HS-27A (cell line): Measurements from ENCODE around the gene NNAT.

Experiments
- DNase-seq: peaks from one replicate; pipeline ENCODE4 v3.0.0-alpha.2; 2012; ENCODE audit warnings: low read depth, missing footprints

Gene NNAT

DNA sequence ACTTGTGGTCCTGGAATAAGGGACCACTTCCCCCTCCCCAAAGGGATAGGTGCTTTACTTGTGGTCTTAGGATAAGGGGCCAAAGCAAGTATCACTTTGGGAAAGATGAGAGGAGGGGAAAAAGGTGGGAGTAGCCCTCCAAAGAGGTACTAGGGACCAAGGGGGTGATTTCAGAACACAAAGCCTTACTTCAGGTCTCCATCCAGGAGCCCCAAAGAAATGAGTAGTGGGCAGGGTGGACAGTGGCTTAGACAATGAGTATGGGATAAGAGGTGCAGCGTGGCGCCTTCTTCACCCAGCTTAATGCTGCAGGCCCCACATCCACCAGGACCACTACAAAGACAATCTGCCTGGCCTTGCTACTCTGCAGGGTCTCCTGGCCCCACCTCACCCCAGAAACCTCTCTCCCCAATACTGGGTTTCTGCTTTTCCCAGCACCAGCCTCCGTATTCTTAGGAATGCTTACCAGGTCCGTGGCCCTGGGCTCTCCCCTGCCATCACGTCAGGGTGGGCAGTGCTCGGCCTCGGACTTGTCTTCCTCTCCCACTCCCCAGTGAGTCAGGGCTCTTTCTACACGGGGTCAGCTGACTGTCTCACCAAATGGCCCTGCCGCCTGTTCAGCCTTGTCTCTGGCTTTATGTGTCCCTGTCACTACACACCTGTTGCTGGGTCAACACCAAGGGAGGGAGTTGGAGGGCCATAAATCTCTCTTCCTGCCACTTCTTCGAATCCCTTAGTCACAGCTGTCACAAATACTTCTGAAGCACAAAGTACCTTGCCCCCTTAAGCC lies 3.1 kb downstream of the NNAT start:
- no peak for DNase-seq

DNA sequence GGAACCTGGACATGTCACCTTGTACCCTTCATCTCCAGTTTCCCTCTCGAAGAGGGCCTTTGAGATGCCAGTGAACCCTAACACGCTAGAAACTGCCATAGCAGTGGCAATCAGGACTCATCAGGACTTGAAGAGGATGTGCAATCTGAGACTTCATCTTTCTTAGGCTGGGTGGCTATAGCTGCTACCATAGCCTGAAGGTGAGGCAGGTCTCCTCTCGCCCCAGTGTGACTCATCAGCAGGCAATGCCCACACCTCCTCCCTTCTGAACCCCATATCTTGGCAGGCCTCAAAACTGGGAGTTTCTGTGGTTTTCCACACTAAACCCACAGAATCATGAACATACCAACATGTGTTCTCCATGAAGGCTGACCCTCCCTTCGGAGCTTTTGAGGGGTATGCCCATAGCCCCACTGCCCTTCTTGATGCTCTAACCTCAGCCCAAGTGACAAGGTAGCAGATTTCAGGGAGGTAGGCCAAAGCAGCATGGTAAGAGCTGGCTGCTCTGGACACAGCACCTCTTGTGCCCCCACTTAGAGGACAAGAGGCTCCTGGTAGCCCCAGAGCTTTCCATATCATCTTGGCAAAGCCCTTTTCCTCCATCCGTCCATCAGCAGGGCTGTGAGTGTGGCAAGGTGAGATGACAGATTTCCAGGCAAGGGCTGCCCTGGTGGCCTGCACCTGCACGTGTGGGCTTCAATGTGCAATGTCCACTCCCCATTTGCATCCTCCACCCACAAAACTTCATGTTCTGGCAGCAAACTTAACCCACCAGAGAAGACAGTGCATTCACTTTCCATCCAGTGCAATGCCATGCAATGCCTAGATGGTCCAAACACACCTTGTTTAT lies 4.0 kb downstream of the NNAT start:
- no peak for DNase-seq

DNA sequence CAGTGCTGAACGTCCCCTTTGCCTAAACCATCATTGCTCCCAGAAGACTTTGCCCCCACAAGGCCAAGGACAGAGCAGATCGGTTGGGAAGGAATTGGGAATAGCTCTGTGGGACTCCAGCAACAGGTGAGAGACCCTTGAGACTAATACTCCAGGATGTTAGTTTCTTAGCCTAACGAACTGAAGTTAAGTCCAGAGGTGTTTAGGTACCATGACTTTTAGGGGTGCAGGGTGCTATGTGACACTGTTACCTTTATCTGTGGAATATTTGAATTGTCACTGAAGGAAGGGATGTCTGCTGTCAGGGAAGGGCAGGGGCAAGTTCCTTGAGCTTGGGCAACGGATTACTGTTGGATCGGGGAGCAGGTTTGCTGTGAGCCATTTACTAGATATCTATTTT lies 4.8 kb downstream of the NNAT start:
- DNase-seq, result no peak

DNA sequence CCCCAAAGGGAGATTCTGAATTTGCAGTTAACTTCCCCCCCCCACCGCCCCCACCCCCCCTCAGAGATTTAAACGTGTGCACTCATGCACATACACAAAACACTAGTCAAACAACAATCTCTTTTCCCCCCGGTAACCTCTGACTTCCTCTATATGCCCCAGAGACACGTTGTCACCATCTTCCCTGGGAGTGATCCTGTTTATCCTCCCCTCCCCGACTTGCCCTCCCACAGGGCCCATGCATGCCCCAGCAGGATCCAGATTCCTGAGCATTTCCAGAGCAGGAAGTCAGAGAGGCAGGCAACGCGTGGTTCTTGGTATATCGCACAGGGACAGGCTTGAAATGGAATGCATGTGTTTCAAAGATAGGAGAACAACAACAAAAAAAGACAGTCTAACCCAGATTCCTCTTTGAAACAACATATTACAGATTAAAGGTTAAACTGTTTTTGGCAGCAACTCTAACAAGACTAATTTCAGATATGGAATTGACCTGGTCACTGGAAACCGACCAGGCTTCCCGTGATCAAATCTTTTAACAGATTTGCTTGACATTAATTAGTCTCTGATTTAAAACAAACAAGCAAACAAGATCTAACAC lies 5.3 kb downstream of the NNAT start:
- no peak for DNase-seq

DNA sequence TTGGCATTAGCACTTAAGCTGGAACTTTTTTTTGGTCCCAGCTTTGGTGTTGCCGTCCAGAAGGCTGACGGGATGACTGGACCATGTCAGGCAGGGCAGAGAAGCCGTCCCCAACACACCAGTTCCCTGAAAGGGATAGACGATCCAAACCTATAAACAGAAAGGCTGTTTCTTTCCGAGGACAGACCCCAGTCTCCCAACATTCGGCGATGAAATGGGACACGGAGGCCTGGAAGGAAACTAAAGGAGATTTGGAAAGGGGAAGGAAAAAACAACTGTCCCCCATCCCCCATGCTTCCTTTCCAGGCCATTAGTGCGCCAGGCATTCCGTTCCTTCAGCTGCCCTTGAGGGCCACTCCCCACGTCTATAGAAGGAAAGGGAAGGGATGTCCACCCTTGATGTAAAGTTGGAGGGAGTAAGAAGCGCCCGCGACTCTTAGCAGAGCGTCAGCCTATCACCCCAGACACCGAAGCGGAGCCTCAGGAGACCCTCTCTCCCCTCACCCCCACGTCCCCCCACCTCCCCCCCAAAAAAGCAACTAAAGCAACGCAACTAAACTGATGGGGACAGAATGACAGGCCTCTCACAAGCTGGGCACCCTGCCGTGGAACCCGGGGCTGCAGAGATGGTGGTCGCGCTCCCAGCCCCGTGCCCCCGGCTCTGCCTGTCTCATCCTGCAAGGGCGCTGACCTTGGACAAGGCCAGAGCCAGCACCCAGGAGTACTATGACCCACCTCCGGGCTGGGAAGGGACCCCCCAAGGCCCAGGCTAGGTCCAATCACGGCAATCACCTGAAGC lies 6.0 kb downstream of the NNAT start:
- DNase-seq, result no peak

DNA sequence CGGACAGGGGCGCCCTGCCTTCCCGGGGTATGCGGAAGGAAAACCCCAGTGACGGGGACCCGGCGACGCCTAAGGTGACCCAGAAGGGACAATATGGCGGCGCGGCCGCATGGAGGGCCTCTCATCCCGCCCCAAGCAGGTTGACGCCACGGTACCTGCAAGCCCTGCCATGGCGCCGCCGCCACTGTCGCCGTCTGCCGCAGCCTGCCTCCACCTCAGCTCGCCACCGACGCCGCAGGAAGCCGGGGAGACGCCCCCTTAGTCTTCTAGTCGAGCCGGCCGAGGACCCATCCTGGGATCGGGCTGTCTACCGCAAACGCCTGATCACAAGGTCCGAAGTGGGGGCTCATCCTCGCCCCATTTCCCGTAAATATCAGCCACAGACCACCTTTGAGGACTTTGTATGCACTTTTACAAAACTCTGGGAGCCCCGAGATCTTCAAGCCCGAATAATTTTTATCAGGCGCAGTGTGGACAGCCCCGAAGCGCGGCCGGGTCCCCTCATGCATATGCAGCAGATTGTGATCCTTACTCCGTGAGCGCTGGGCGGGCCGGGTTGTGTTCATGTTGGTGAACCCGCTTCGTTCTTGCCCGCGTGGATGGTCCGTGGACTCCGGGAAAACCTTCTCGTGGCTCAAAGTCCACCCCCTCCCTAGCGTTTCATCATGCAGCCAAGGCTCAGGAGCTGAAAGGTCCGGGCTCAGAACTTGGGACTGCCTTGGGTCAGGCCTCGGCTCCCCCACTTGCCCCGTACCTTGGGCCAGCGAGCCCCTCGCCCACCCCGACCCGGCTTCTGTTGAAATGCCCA lies 6.8 kb downstream of the NNAT start, which contains the start of gene BLCAP:
Gene BLCAP (minus strand): TSS at position 239 of the 808 bp plus-strand sequence. CDS start 8,702 bp downstream, outside the sequence.
- DNase-seq, result peak; percentile 83

DNA sequence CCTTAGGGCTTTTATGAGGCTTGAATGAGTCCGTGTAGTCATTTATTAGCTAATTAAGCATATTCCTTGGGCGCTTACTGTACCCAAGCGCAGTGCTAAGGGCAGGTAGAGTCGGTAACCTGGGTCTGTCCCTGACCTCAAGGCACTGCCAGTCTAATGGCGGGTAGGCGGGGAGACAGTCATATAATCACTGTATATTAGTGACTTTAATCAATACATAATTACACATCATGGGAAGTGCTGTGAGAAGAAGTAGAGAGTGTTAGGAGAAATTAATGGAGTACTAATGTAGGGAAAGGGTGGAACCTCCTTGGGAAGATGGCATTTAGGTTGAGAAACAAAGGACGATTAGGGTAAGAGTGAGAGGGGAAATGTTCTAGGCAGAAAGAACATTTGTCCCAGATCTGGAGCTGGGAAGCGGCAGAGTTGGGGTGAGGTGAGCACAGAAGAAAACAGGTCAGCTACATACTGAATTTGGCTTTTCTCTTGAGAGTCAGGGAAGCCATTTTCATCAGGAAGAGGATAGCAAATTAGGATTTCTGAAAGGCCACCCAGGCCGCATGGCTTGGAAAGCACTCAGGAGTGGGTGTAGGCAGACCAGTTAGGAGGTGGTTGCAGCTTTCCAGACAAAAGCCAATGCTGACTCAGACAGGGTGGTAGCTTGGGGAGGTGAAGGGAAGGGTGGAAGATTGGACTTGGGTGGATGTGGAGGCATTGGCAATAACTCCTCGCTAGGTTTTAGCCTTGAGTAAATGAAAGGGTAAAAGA lies 7.6 kb downstream of the NNAT start:
- DNase-seq, result no peak

DNA sequence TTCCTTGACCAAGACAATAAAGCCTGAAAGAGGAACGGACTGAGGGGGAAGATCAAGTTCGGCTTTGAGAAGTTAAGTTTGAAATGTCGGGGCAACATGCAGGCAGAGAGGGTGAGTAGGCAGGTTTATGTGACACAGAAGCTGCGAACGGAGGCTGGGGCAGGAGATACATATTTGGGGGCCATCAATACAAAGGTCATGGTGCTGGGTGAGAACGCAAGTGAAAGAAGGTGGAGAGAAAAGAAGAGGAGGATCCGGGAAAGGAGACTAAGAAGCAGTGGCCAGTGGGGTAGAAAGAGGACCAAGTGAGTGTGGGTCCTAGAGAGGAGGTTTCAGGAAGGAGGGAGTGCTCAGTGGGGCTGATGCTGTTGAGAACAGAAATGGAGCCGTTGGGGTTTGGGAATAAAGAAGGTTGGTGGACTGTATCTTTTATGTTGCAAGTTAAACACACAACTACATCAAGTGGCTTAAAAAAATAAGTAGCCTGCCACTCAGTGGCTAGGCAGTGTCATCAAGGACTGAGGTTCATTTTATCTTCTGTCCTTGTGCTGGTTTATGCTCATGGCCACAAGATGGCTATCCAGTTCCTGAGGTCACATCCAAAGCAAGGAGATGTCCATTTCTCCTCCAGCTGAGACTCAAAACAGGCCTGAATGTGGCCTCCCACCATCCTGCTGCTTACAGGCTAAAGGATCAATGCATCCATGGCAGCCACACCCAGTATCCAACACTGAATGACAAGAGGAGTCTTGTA lies 8.3 kb downstream of the NNAT start:
- DNase-seq, result no peak

DNA sequence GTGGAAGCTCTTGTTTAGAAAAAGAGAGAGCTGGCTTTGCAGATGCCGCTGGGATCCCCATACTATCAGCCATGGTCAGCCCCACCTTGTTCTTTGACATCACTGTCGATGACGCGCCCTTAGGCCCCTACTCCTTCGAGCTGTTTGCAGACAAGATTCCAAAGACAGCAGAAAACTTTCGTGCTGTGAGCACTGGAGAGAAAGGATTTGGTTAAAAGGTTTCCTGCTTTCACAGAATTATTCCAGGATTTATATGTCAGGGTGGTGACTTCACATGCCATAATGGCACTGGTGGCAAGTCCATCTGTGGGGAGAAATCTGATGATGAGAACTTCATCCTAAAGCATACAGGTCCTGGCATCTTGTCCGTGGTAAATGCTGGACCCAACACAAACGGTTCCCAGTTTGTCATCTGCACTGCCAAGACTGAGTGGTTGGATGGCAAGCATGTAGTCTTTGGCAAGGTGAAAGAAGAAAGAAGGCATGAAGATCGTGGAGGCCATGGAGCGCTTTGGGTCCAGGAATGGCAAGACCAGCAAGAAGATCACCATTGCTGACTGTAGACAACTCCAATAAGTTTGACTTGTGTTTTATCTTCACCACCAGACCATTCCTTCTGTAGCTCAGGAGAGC lies 9.0 kb downstream of the NNAT start:
- no peak for DNase-seq

DNA sequence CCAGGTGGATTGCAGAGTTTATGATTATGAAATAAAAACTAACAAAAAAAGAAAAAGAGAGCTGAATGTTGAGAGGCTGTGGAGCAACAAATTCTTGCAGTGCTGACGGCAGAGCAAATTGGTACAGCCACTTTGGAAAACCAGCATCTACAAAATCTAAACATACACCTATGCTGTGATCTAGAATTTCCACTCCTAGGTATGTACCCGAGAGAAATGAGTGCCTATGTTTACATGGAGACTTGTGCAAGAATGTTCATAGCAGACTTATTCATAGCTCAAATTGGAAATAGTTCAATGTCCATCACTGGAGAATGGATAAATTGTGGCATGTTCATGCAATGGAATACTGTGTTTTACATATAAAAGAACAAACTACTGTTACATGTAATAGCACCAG lies 9.6 kb downstream of the NNAT start:
- no peak for DNase-seq

DNA sequence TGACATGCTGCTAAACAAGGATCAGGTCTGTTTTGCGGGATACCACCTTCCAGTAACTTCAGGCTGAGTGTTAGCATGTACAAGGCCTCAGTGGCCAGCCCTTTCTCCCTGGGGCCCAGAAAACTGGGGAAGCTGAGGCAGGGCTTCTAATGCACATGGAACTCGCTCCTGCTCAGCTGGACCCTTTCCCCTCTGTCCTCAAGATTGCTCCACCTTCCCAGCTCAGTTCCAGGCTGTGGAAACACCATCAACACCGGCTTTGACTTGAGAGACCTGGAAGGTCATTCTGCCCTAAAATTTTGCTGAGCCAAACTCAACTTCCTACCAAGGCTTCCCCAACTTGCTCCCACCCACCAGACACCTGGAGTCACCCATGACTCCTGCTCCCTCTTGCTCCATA lies 10.8 kb downstream of the NNAT start:
- DNase-seq, result no peak

DNA sequence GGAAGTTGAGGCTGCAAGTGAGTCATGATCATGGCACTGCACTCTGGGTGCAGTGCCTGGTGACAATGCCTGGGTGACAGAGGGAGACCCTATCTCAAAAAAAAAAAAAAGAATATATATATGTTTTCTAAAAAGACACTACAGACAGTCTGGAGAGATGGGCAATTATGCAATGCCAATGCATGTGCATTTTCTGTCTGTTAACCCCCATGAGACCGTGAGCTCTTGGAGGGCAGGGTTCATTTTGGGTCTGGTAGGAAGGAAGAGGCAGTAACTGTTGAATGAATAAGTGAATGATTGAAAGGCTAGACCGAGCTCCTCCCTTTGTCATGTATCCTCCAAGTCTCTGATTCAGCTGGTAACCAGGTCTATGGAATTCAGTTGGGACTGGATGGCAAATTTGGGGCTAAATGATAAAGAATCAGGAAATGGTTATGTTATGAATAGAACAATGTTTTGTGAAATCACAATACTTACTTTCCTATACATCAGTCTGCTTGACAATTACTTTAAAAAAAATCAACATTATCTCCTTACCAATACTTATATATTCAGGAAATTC lies 12.2 kb downstream of the NNAT start:
- no peak for DNase-seq

DNA sequence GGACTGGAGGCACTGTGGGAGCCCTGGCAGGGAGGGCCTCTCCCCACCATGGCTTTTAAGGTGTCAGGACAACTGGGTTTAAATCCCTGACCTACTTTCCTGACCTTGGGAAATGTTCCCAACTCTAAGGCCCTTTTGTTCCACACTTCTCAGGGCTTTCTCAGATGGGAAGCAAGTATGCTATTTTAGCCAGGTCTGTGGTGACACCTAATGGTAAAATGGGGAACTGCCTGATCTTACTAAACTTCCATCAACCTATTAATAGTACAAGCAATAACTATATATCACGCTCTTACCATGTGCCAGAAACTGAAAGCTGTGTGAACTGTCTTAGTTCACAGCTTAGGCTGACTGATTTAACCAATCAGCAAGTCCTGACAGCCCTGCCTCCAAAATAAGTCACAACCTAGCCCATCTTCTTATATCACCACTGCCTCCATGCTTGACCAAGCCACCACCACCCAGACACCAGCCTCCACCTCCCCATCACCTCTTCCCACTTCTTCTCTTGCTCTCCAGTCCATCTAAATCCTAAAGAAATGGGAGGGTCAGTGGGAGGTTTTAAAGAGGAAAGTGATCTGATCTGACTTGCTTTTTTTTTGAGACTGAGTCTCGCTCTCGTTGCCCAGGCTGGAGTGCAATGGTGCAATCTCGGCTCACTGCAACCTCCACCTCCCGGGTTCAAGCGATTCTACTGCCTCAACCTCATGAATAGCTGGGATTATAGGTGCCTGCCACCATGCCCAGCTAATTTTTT lies 13.5 kb downstream of the NNAT start:
- DNase-seq, result peak; percentile 69

DNA sequence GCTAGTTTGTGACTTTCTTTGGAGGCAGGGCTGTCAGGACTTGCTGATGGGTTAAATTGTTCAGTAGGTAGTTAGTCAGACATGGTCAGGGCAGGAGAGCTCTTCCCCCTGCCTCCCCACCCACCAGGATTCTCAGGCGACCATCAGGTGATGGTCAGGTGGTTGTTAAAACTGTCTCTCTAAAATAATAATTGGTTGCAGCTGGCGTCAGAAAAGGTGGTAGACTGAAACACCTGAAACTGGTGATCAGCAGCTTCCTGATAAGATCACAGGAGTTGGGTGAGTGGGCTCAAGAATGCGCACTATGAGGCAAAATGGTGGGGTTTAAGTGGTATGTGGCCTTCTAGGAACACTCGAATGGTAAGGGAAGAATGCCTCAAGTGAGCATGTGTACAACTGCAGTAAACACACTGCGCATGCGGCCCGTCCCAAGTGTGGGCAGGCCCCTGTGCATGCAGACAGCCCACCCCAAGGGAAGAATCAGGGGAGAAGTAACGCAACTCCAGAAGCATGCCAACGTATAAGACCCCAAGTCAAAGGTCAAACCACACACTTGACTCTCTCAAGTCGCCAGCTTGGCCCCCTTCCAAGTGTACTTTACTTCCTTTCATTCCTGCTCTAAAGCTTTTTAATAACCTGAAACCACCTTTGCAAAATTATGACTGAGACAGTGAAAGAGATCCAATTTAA lies 14.5 kb downstream of the NNAT start:
- no peak for DNase-seq

DNA sequence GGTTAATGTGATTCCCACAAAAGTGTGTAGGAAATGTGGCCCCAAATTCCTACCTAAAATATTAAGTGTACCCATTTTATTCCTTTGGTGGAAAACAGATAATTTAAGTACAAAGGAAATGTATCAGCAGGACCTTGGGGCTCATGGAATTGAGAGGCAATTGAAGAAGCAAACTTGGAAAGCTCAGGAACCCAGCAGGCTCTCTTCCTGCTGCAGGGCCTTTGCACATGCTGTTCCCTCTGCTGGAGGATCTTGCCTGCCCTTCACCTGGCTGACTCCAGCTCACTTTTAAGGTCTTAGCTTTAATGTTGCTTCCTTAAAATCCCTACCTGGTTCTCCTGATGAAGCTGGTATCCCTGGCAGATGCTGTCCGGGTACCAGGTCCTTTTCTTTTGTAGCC lies 16.5 kb downstream of the NNAT start:
- no peak for DNase-seq

DNA sequence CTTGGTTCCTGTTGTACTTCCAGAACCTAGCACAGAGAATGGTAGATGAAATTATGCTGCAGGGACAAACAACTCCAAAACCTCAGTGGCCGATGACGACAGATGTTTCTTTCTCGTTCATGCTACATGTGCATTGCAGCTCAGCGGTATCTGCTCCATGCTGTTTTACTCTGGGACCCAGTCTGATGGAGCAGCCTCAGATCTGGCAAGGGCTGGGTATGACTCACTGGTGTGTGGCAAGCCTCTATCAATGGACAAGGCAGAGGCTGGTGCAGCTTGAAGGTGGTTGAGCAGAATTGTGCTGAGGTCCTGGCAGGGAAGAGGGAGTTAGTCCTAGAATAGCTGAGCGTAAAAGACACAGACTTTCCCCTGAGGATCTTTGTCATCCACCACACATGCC lies 17.0 kb downstream of the NNAT start:
- DNase-seq, result no peak

DNA sequence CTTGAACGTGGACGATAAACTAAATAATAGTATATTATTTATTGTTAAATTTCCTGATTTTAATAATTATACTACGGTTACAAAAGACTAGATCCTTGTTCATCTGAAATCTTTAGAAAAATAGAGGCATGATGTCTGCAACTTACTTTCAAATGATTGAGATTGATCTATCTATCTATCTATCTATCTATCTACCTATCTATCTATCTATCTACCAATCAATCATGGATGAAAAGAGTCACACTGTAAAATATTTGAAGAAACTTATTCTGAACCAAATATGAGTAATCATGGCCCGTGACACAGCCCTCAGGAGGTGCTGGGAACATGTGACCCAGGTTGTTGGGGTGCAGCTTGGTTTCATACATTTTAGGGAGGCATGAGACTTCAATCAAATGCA lies 18.4 kb downstream of the NNAT start:
- DNase-seq, result no peak
